GM23338 (cell line): ENCODE measurements around the gene RPTOR. TPM values are rescaled to one million over a fixed set of nuclear protein-coding genes. Genes with fewer than 3 reads are reported as not detected.

ENCODE experiments used
- CREB1 ChIP-seq: fragments of 250-450 bp; sonication (Bioruptor Pico); IDR thresholded peaks from 2 replicates; pipeline ENCODE4 v1.5.0; 2020; ENCODE audit warnings: low read depth, mild to moderate bottlenecking, moderate library complexity
- ETS1 ChIP-seq: IDR thresholded peaks from 2 replicates; pipeline ENCODE4 v1.6.1; 2016; ENCODE audit warnings: antibody characterized with exemption
- EZH2 ChIP-seq: fragments of 200-600 bp; sonication (generic); IDR thresholded peaks from one replicate; pipeline ENCODE4 v1.8.0; 2017; ENCODE audit warnings: antibody characterized with exemption, mild to moderate bottlenecking, low read depth; ENCODE audit not compliant: unreplicated experiment
- EZH2phosphoT487 ChIP-seq: fragments of 200-600 bp; sonication (generic); IDR thresholded peaks from one replicate; pipeline ENCODE4 v1.8.1; 2018; ENCODE audit warnings: antibody characterized with exemption; ENCODE audit not compliant: unreplicated experiment
- JUNB ChIP-seq: IDR thresholded peaks from one replicate; pipeline ENCODE4 v1.6.1; 2016; ENCODE audit warnings: antibody characterized with exemption; ENCODE audit not compliant: unreplicated experiment
- NANOG ChIP-seq: IDR thresholded peaks from 2 replicates; pipeline ENCODE4 v1.6.1; 2016; ENCODE audit warnings: antibody characterized with exemption, borderline replicate concordance
- POLR2AphosphoS5 ChIP-seq: IDR thresholded peaks from 2 replicates; pipeline ENCODE4 v1.6.1; 2016; ENCODE audit warnings: antibody characterized with exemption, low read depth
- REST ChIP-seq: IDR thresholded peaks from one replicate; pipeline ENCODE4 v1.6.1; 2018; ENCODE audit warnings: antibody characterized with exemption; ENCODE audit not compliant: unreplicated experiment
- STAT1 ChIP-seq: IDR thresholded peaks from one replicate; pipeline ENCODE4 v1.6.1; 2016; ENCODE audit warnings: antibody characterized with exemption; ENCODE audit not compliant: unreplicated experiment
- ZNF114 ChIP-seq: fragments of 250-450 bp; sonication (Bioruptor Pico); IDR thresholded peaks from 2 replicates; pipeline ENCODE4 v1.5.0; 2020; ENCODE audit warnings: mild to moderate bottlenecking, moderate library complexity
- ZNF331 ChIP-seq: fragments of 250-450 bp; sonication (Bioruptor Pico); IDR thresholded peaks from 2 replicates; pipeline ENCODE4 v1.5.0; 2020; ENCODE audit warnings: low read depth, mild to moderate bottlenecking, moderate library complexity
- ZNF462 ChIP-seq: fragments of 250-450 bp; sonication (Bioruptor Pico); IDR thresholded peaks from 2 replicates; pipeline ENCODE4 v1.5.0; 2020; ENCODE audit warnings: mild to moderate bottlenecking, moderate library complexity
- polyA plus RNA-seq: library from polyadenylated mRNA; unstranded; fragments of >200 nt; fragmentation: Nextera tagmentation; extraction: Ambion mirVana; gene quantifications from 2 replicates; pipeline ENCODE4 v1.2.1, GENCODE V29; 2016
- total RNA-seq: library from RNA; depleted of rRNA; stranded (reverse); fragments of >200 nt; shearing (Covaris generic); gene quantifications from 2 replicates; pipeline ENCODE4 v1.2.3, GENCODE V29; 2014

Gene RPTOR
- total and polyA plus RNA-seq, 2 experiments from 2014 or later: 9.5 to 38.0 TPM

- TF ChIP-seq ZNF462: no peak
- TF ChIP-seq CREB1: no peak
- no peak for TF ChIP-seq EZH2
- no peak for TF ChIP-seq ZNF114 (CRISPR knock-in tag)
- no peak for TF ChIP-seq JUNB
- TF ChIP-seq ZNF331 (CRISPR knock-in tag): no peak
- no peak for TF ChIP-seq EZH2phosphoT487
- TF ChIP-seq POLR2AphosphoS5: no peak
- no peak for TF ChIP-seq STAT1
- TF ChIP-seq NANOG: no peak
- TF ChIP-seq REST: no peak
- TF ChIP-seq ETS1: no peak
These were observed 26.2 kb upstream of the RPTOR start (continued) for GRCh38 chr17:80518392-80518791.
